H9 (cell line): Measurements from ENCODE around the gene OR52A5. TPM values are rescaled to one million over a fixed set of nuclear protein-coding genes. Genes with fewer than 3 reads are reported as not detected.

Experiments used
- DNase-seq: peaks from one replicate; pipeline ENCODE4 v3.0.0-alpha.2; 2017
- H2AFZ ChIP-seq: one replicate; pipeline ENCODE4 v1.6.1; 2013; ENCODE audit warnings: mild to moderate bottlenecking, low read length, control low read depth, moderate library complexity
- H2AK5ac ChIP-seq: 2 replicates; pipeline ENCODE4 v1.6.1; 2013; ENCODE audit warnings: low read length, control low read depth, mixed read lengths; ENCODE audit not compliant: insufficient read length
- H2BK120ac ChIP-seq: one replicate; pipeline ENCODE4 v1.6.1; 2013; ENCODE audit warnings: low read depth, mild to moderate bottlenecking, low read length, control low read depth, inconsistent platforms; ENCODE audit not compliant: poor library complexity, severe bottlenecking
- H2BK12ac ChIP-seq: 2 replicates; pipeline ENCODE4 v1.6.1; 2013; ENCODE audit warnings: low read length, control low read depth, mixed read lengths, low read depth; ENCODE audit not compliant: insufficient read length
- H2BK15ac ChIP-seq: 2 replicates; pipeline ENCODE4 v1.6.1; 2013; ENCODE audit warnings: low read depth, low read length, control low read depth
- H2BK20ac ChIP-seq: one replicate; pipeline ENCODE4 v1.6.1; 2013; ENCODE audit warnings: low read depth, mild to moderate bottlenecking, low read length, control low read depth, inconsistent platforms; ENCODE audit not compliant: poor library complexity, severe bottlenecking
- H2BK5ac ChIP-seq: 2 replicates; pipeline ENCODE4 v1.6.1; 2013; ENCODE audit warnings: low read length, control low read depth, mixed read lengths; ENCODE audit not compliant: insufficient read length
- H3K14ac ChIP-seq: 2 replicates; pipeline ENCODE4 v1.6.1; 2013; ENCODE audit warnings: low read length, control low read depth; ENCODE audit not compliant: insufficient read depth
- H3K18ac ChIP-seq: 2 replicates; pipeline ENCODE4 v1.6.1; 2013; ENCODE audit warnings: low read depth, mild to moderate bottlenecking, mixed read lengths, low read length, control low read depth; ENCODE audit not compliant: insufficient read length
- H3K23ac ChIP-seq: 2 replicates; pipeline ENCODE4 v1.6.1; 2013; ENCODE audit warnings: low read length, control low read depth, mixed read lengths, low read depth; ENCODE audit not compliant: insufficient read length
- H3K23me2 ChIP-seq: 2 replicates; pipeline ENCODE4 v1.6.1; 2013; ENCODE audit warnings: low read depth, mild to moderate bottlenecking, mixed read lengths, low read length, control low read depth; ENCODE audit not compliant: insufficient read length, poor library complexity, severe bottlenecking
- H3K27ac ChIP-seq: 2 replicates; pipeline ENCODE4 v1.5.1; 2013; ENCODE audit warnings: low read length, control low read depth, mixed read lengths, low read depth; ENCODE audit not compliant: insufficient read length
- H3K27me3 ChIP-seq: 2 replicates; pipeline ENCODE4 v1.6.1; 2013; ENCODE audit warnings: low read length, control low read depth, inconsistent platforms; ENCODE audit not compliant: insufficient read depth
- H3K4ac ChIP-seq: 2 replicates; pipeline ENCODE4 v1.6.1; 2013; ENCODE audit warnings: low read depth, mild to moderate bottlenecking, control low read depth, inconsistent platforms, low read length, moderate library complexity
- H3K4me1 ChIP-seq: 2 replicates; pipeline ENCODE4 v1.6.1; 2013; ENCODE audit warnings: low read length, control low read depth, inconsistent platforms; ENCODE audit not compliant: insufficient read depth
- H3K4me2 ChIP-seq: 2 replicates; pipeline ENCODE4 v1.6.1; 2013; ENCODE audit warnings: low read length, control low read depth, mixed read lengths; ENCODE audit not compliant: insufficient read length, insufficient read depth
- H3K56ac ChIP-seq: 2 replicates; pipeline ENCODE4 v1.6.1; 2013; ENCODE audit warnings: low read depth, mild to moderate bottlenecking, mixed read lengths, low read length, control low read depth; ENCODE audit not compliant: insufficient read length
- H3K79me1 ChIP-seq: 2 replicates; pipeline ENCODE4 v1.6.1; 2013; ENCODE audit warnings: low read depth, mild to moderate bottlenecking, moderate library complexity, low read length, control low read depth, inconsistent platforms; ENCODE audit not compliant: insufficient read depth, poor library complexity, severe bottlenecking
- H3K79me2 ChIP-seq: 2 replicates; pipeline ENCODE4 v1.6.1; 2013; ENCODE audit warnings: low read length, control low read depth, inconsistent platforms; ENCODE audit not compliant: insufficient read depth
- H3K9ac ChIP-seq: 2 replicates; pipeline ENCODE4 v1.6.1; 2013; ENCODE audit warnings: low read length, control low read depth, mixed read lengths; ENCODE audit not compliant: insufficient read length; ENCODE audit errors: extremely low read depth
- H3K9me3 ChIP-seq: one replicate; pipeline ENCODE4 v1.6.1; 2013; ENCODE audit warnings: low read depth, low read length, inconsistent platforms; ENCODE audit not compliant: control insufficient read depth
- H3T11ph ChIP-seq: one replicate; pipeline ENCODE4 v1.6.1; 2013; ENCODE audit warnings: mild to moderate bottlenecking, low read length, control low read depth, inconsistent platforms
- H4K20me1 ChIP-seq: one replicate; pipeline ENCODE4 v1.6.1; 2013; ENCODE audit not compliant: control insufficient read depth, insufficient read length, insufficient read depth
- H4K5ac ChIP-seq: 2 replicates; pipeline ENCODE4 v1.6.1; 2013; ENCODE audit warnings: low read depth, mild to moderate bottlenecking, mixed read lengths, low read length, control low read depth; ENCODE audit not compliant: insufficient read length
- H4K8ac ChIP-seq: replicated peaks from 2 replicates; pipeline ENCODE4 v1.6.1; 2013; ENCODE audit warnings: low read length, control low read depth, mixed read lengths, low read depth; ENCODE audit not compliant: insufficient read length
- H4K91ac ChIP-seq: 2 replicates; pipeline ENCODE4 v1.6.1; 2013; ENCODE audit warnings: low read depth, mild to moderate bottlenecking, moderate library complexity, mixed read lengths, low read length, control low read depth; ENCODE audit not compliant: insufficient read length
- H3K27ac Mint-ChIP-seq, 3 experiments: 2 replicates in 2 of 3; 3 replicates in 1 of 3; pipeline ENCODE4 v1.8.0; 2020 to 2021; ENCODE audit warnings: mixed read lengths in 3 of 3, mild to moderate bottlenecking in 1 of 3, moderate library complexity in 1 of 3
- H3K27me3 Mint-ChIP-seq: 2 replicates; pipeline ENCODE4 v1.8.0; 2021; ENCODE audit warnings: low read depth, mild to moderate bottlenecking, moderate library complexity, mixed read lengths
- H3K36me3 Mint-ChIP-seq, 3 experiments: 2 replicates in 2 of 3; 3 replicates in 1 of 3; pipeline ENCODE4 v1.8.0; 2020 to 2021; ENCODE audit warnings: low read depth in 3 of 3, mixed read lengths in 3 of 3; ENCODE audit not compliant: insufficient read depth in 1 of 3
- H3K4me1 Mint-ChIP-seq, 2 experiments: 2 replicates each; pipeline ENCODE4 v1.8.0; 2020; ENCODE audit warnings: mixed read lengths in 2 of 2
- H3K4me3 Mint-ChIP-seq, 2 experiments: 2 replicates in 1 of 2; 3 replicates in 1 of 2; pipeline ENCODE4 v1.8.0; 2020 to 2021; ENCODE audit warnings: mild to moderate bottlenecking in 2 of 2, mixed read lengths in 2 of 2, moderate library complexity in 1 of 2
- H3K9me3 Mint-ChIP-seq, 2 experiments: 2 replicates in 1 of 2; 3 replicates in 1 of 2; pipeline ENCODE4 v1.8.0; 2020; ENCODE audit warnings: mild to moderate bottlenecking in 2 of 2, mixed read lengths in 2 of 2, moderate library complexity in 1 of 2
- CTCF ChIP-seq: fragments of 200-600 bp; sonication (generic); conservative IDR thresholded peaks from 3 replicates; pipeline ENCODE4 v1.8.0; 2021; ENCODE audit warnings: antibody characterized with exemption, mild to moderate bottlenecking
- WGBS: extraction: QIAGEN DNeasy Blood & Tissue Kit; methylation state at CpG from one replicate; pipeline ENCODE4 v1.1.7; 2013; ENCODE audit warnings: missing lambda C conversion rate, low lambda C conversion rate, mixed read lengths; ENCODE audit not compliant: insufficient read length; ENCODE audit errors: extremely low coverage; 5-methylcytosine and 5-hydroxymethylcytosine counted together
- total RNA-seq: library from RNA; stranded (reverse); gene quantifications from 2 replicates; pipeline ENCODE4 v1.2.1, GENCODE V29; 2021

OR52A5 gene
- total RNA-seq, 1 experiment from 2014 or later: not detected

GRCh38 chr11:5153574-5154431 is 15.6 kb upstream of the OR52A5 start:
- no CpG with 5 or more reads among the region's 3 CpGs for WGBS
- Mint-ChIP-seq H3K9me3 (no peaks in the 10 kb centered on the region; a peak in 1 of 5 replicates), H3K4me1 (peaks cover 0 to 8% of the 10 kb centered on the region in 2 experiments; a peak in 2 of 4 replicates), H3K27me3 (no peaks in the 10 kb centered on the region), H3K36me3 (no peaks in the 10 kb centered on the region), H3K4me3 (no peak overlapping the region), H3K27ac (no peak overlapping the region)
- Histone ChIP-seq H3K9ac (no peak overlapping the region), H4K5ac (no peak overlapping the region), H4K20me1 (no peaks in the 10 kb centered on the region), H2AK5ac (no peak overlapping the region), H2BK5ac (no peak overlapping the region), H2BK20ac (no peak overlapping the region), H3K4me2 (no peak overlapping the region), H3K4ac (no peak overlapping the region), H2BK15ac (no peak overlapping the region), H3K79me1 (no peaks in the 10 kb centered on the region), H3T11ph (no peak overlapping the region), H3K23ac (no peak overlapping the region), H3K56ac (no peak overlapping the region), H3K4me1 (no peaks in the 10 kb centered on the region), H3K9me3 (no peaks in the 10 kb centered on the region), H2BK12ac (no peak overlapping the region), H3K23me2 (no peaks in the 10 kb centered on the region), H2AFZ (no peak overlapping the region), H3K27ac (no peak overlapping the region), H3K79me2 (no peaks in the 10 kb centered on the region), H2BK120ac (no peak overlapping the region), H4K91ac (no peak overlapping the region), H3K18ac (no peak overlapping the region), H4K8ac (no peak overlapping the region), H3K14ac (no peak overlapping the region), H3K27me3 (no peaks in the 10 kb centered on the region)
- DNase-seq: no peak
- no peak for TF ChIP-seq CTCF
